Mammary epithelial cell (primary cell): ENCODE results near the gene KMT2D.

Experiments
- EZH2 ChIP-seq: IDR thresholded peaks from 2 replicates; pipeline ENCODE4 v1.6.1; 2012; ENCODE audit warnings: low read length, inconsistent platforms, borderline replicate concordance
- TF ChIP-seq, protein P1 (sequence below), 2 donors: IDR thresholded peaks in 1 of 2; conservative IDR thresholded peaks in 1 of 2; 2 replicates each; pipeline ENCODE4 v1.5.1; 2011 to 2012; ENCODE audit warnings: inconsistent platforms in 2 of 2, low read length in 2 of 2, mild to moderate bottlenecking in 2 of 2, control low read depth in 1 of 2, low read depth in 1 of 2; ENCODE audit not compliant: insufficient read depth in 1 of 2; ENCODE audit errors: extremely low read depth in 1 of 2

DNA sequence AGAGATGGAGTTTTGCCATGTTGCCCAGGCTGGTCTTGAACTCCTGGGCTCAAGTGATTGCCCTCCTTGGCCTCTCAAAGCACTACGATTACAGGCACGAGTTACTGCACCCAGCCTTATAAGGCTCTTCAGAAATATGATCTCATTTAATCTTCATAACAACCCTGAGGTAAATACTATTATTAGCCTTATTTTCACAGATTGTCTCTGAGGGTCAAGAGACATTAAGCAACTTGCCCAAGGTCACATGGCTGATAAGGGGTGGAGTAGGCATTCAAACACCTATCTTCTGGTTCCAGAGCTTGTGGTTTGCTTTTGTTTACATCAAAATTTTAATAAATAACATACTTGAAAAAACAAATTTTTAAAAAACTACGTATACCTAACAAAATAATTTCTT, 47.2 kb downstream of the KMT2D start:
- TF ChIP-seq, protein P1, sequence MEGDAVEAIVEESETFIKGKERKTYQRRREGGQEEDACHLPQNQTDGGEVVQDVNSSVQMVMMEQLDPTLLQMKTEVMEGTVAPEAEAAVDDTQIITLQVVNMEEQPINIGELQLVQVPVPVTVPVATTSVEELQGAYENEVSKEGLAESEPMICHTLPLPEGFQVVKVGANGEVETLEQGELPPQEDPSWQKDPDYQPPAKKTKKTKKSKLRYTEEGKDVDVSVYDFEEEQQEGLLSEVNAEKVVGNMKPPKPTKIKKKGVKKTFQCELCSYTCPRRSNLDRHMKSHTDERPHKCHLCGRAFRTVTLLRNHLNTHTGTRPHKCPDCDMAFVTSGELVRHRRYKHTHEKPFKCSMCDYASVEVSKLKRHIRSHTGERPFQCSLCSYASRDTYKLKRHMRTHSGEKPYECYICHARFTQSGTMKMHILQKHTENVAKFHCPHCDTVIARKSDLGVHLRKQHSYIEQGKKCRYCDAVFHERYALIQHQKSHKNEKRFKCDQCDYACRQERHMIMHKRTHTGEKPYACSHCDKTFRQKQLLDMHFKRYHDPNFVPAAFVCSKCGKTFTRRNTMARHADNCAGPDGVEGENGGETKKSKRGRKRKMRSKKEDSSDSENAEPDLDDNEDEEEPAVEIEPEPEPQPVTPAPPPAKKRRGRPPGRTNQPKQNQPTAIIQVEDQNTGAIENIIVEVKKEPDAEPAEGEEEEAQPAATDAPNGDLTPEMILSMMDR (conservative IDR thresholded peaks at IDR 0.05 in 1 of 2, IDR thresholded peaks at IDR 0.05 in 1 of 2; ENCODE audit: extremely low read depth in 1 of 2, insufficient read depth in 1 of 2, low read depth in 1 of 2, low read length in 2 of 2): no peak
- no peak for TF ChIP-seq EZH2
